ENCODE data around the gene LRRC3. TPM values are rescaled to one million over a fixed set of nuclear protein-coding genes. Genes with fewer than 3 reads are reported as not detected.

The LRRC3 gene
- total RNA-seq, 4 donors from 2014 or later, result 2.9 to 5.8 (median 3.2) TPM

DNA sequence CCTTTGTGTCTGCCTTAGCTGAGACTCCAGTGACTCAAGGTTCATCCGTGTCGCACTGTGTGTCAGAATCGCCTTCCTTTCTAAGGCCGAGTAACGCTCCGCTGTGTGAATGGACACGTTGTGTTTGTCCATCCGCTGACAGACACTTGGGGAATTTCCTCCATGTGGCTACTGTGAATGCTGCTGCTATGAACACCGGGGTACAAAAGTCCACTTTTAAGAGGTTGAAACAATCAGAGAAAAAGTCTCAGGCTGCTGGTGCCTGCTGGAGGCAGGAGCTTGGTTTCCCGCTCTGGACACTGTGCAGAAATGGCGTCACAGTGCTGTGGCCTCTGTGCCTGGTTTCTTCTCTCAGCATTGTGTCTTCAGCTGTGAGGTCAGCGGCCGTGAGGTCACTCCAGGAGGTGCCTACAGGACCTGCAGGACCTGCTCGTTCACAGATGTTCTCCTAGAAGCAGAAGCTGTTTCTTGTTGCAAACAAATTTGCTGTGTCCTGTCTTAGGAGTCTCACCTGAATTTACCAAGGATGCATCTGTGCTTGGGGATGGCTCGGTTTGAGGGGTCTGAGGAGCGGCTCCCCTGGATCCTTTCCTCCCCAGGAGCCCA is 50.5 kb downstream of the LRRC3 start:
- no peak overlapping the region for H3K4me3 ChIP-seq (ENCODE audit: low read depth, poor library complexity, severe bottlenecking)
- DNase-seq (ENCODE audit: low spot score in 2 of 2), result no peak
- no peak for TF ChIP-seq CTCF (IDR thresholded peaks at IDR 0.05)
- no peak for TF ChIP-seq POLR2A (IDR thresholded peaks at IDR 0.05)
- intact Hi-C loops (cut with DNase I; ENCODE audit: low total_unique reads), result no loop called here
- WGBS, 2 donors, result 82 to 86% methylated on average over 16 of the region's 16 CpGs

GRCh38 chr21:44506279-44507255 is 51.3 kb downstream of the LRRC3 start:
- no peak for TF ChIP-seq POLR2A (IDR thresholded peaks at IDR 0.05)
- no peak for TF ChIP-seq CTCF (IDR thresholded peaks at IDR 0.05)
- no peak for DNase-seq (ENCODE audit: low spot score in 2 of 2)
- intact Hi-C loops (cut with DNase I; ENCODE audit: low total_unique reads), result no loop called here
- no peak overlapping the region for H3K4me3 ChIP-seq (ENCODE audit: low read depth, poor library complexity, severe bottlenecking)
- WGBS, 2 donors, result 83 to 84% methylated on average over 32 to 44 of the region's 44 CpGs

- intact Hi-C loops (cut with DNase I; ENCODE audit: low total_unique reads), result no loop called here
- H3K4me3 ChIP-seq (ENCODE audit: low read depth, poor library complexity, severe bottlenecking), result no peak overlapping the region
- DNase-seq (ENCODE audit: low spot score in 2 of 2), result no peak
- WGBS, 2 donors, result 87 to 91% methylated on average over 26 of the region's 26 CpGs
- no peak for TF ChIP-seq POLR2A (IDR thresholded peaks at IDR 0.05)
- no peak for TF ChIP-seq CTCF (IDR thresholded peaks at IDR 0.05)
These were observed 52.5 kb downstream of the LRRC3 start for GRCh38 chr21:44507673-44508425.

DNA sequence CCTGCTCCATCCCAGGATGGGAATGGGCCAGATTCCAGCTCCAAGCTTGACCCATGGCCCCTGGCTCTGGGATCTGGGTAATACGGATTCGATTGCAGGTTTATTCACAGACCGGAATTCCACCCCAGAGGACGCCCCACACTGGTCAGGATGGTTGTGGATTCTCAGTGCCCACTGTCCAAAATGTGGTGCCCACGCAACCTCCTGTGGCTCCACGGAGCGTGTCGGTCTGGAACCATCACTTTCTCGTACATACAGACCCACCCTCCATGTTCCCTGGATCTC is 53.1 kb downstream of the LRRC3 start:
- no peak overlapping the region for H3K4me3 ChIP-seq (ENCODE audit: low read depth, poor library complexity, severe bottlenecking)
- no peak for DNase-seq (ENCODE audit: low spot score in 2 of 2)
- TF ChIP-seq CTCF (IDR thresholded peaks at IDR 0.05) (no peak), POLR2A (IDR thresholded peaks at IDR 0.05) (no peak)
- WGBS, 2 donors, result 80 to 90% methylated on average over 8 to 9 of the region's 9 CpGs
- intact Hi-C loops (cut with DNase I; ENCODE audit: low total_unique reads), result no loop called here

- DNase-seq (ENCODE audit: low spot score in 2 of 2), result no peak
- 66 to 72% methylated on average over 28 to 30 of the region's 30 CpGs for WGBS, 2 donors
- no peak overlapping the region for H3K4me3 ChIP-seq (ENCODE audit: low read depth, poor library complexity, severe bottlenecking)
- TF ChIP-seq CTCF (IDR thresholded peaks at IDR 0.05), result no peak
- TF ChIP-seq POLR2A (IDR thresholded peaks at IDR 0.05), result no peak
- intact Hi-C loops (cut with DNase I; ENCODE audit: low total_unique reads), result no loop called here
These were observed 53.6 kb downstream of the LRRC3 start for GRCh38 chr21:44508711-44509445.
